Kidney epithelial cell (primary cell): Measurements from ENCODE around the gene PARN. TPM values are rescaled to one million over a fixed set of nuclear protein-coding genes. Genes with fewer than 3 reads are reported as not detected.

Source experiments
- DNase-seq: peaks from one replicate; pipeline ENCODE4 v3.0.0-alpha.2; 2010; ENCODE audit warnings: low read depth
- H3K27me3 ChIP-seq: 2 replicates; pipeline ENCODE4 v1.6.0; 2011; ENCODE audit warnings: low read length; ENCODE audit not compliant: control insufficient read depth, insufficient read depth
- H3K36me3 ChIP-seq: 2 replicates; pipeline ENCODE4 v1.5.1; 2011; ENCODE audit warnings: low read length; ENCODE audit not compliant: control insufficient read depth, insufficient read depth
- H3K4me3 ChIP-seq: 2 replicates; pipeline ENCODE4 v1.5.1; 2011; ENCODE audit warnings: low read depth, mild to moderate bottlenecking, control low read depth, low read length
- CTCF ChIP-seq: IDR thresholded peaks from 2 replicates; pipeline ENCODE4 v1.5.1; 2011; ENCODE audit warnings: mild to moderate bottlenecking, moderate library complexity, low read length, control low read depth, inconsistent platforms; ENCODE audit not compliant: insufficient read depth, poor library complexity, severe bottlenecking
- total RNA-seq: library from RNA; depleted of rRNA; stranded (reverse); fragments of >200 nt; gene quantifications from 2 replicates; pipeline ENCODE4 v1.2.3, GENCODE V29; 2015

The PARN gene
- total RNA-seq, 1 donor from 2014 or later: 28.0 TPM

- Histone ChIP-seq H3K36me3 (no peaks in the 10 kb centered on the region), H3K4me3 (no peak overlapping the region), H3K27me3 (no peaks in the 10 kb centered on the region)
- no peak for DNase-seq
- TF ChIP-seq CTCF: no peak
Measured at GRCh38 chr16:14525596-14525995, 104.5 kb downstream of the PARN start.

DNA sequence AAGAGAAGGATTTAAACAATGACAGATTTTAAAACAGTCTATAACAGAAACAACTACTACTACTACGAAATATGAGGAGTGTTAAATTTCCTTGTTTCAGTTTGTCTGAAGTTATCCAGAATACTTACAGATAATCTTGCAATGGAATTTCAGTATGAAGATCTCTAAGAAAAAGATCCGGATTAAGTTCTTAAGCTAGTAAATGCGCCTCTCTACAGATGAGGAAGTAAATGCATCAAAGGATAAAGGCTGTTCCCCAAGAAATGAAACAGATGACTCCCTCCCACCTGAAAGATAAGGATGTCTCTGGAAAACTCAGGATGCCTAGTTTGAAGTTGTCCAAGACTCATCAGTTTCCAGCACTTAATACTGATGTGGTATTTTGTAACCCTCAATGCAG, 105.1 kb downstream of the PARN start:
- H3K27me3 ChIP-seq: no peaks in the 10 kb centered on the region
- no peak overlapping the region for H3K4me3 ChIP-seq
- no peaks in the 10 kb centered on the region for H3K36me3 ChIP-seq
- no peak for TF ChIP-seq CTCF
- no peak for DNase-seq

DNA sequence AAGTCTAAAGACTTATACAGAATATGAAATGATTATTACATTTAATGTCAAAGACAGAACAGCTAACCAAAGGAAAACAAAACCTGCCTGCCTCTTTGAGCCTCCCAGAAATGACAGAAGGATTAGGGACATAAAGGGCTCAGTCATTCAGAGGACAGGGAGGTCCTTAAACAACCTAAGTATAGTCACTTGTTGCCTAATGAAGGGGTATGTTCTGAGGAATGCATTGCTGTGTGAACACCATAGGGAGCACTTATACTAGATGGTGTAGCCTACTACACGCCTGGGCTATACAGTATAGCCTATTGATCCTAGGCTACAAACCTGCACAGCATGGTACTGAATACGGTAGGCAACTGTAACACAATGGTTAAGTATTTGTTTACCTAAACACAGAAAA, 106.4 kb downstream of the PARN start:
- TF ChIP-seq CTCF: no peak
- Histone ChIP-seq H3K27me3 (no peaks in the 10 kb centered on the region), H3K4me3 (no peak overlapping the region), H3K36me3 (no peaks in the 10 kb centered on the region)
- DNase-seq: no peak

DNA sequence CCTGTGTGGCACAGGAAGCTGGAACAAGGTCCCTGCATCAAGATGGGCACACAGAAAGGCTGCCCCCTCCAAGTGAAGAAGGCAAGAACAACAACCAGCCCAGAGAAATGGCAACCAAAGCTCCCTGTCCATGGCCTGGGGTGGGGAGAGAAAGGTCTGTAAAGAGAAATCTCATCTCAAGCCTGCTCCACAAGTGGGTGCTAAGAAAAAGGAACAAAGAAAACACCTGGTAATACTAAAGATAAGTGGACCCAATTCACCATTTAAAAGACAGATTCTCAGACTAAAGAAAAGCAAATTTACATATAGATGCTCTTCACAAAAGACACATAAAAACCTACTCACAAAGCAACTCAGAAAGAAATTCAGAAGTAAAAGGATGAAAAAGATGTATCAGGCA, 107.4 kb downstream of the PARN start:
- H3K4me3 ChIP-seq: no peak overlapping the region
- TF ChIP-seq CTCF: no peak
- DNase-seq: no peak
- H3K36me3 ChIP-seq: no peaks in the 10 kb centered on the region
- H3K27me3 ChIP-seq: no peaks in the 10 kb centered on the region

GRCh38 chr16:14520753-14521152, 109.3 kb downstream of the PARN start:
- no peak overlapping the region for H3K4me3 ChIP-seq
- no peak for DNase-seq
- H3K36me3 ChIP-seq: no peaks in the 10 kb centered on the region
- H3K27me3 ChIP-seq: no peaks in the 10 kb centered on the region
- TF ChIP-seq CTCF: no peak

GRCh38 chr16:14514967-14515366, 115.1 kb downstream of the PARN start:
- Histone ChIP-seq H3K4me3 (no peak overlapping the region), H3K27me3 (no peaks in the 10 kb centered on the region), H3K36me3 (no peaks in the 10 kb centered on the region)
- no peak for TF ChIP-seq CTCF
- DNase-seq: no peak
